ENCODE data around the gene ZFP42.

GRCh38 chr4:188015025-188015940 is 19.7 kb downstream of the ZFP42 start:
- TF ChIP-seq EZH2 (IDR thresholded peaks at IDR 0.05; ENCODE audit: borderline replicate concordance) (no peak), CTCF (IDR thresholded peaks at IDR 0.05; ENCODE audit: poor library complexity) (no peak)

All from hepatocyte (in vitro differentiated cells).